HG03460 (cell line): ENCODE results near the gene TMEM19.

Experiments used
- ATAC-seq: cut with Tn5 transposase; IDR thresholded peaks from one replicate; pipeline ENCODE4 v1.9.1; 2021; ENCODE audit not compliant: unreplicated experiment

The TMEM19 gene

DNA sequence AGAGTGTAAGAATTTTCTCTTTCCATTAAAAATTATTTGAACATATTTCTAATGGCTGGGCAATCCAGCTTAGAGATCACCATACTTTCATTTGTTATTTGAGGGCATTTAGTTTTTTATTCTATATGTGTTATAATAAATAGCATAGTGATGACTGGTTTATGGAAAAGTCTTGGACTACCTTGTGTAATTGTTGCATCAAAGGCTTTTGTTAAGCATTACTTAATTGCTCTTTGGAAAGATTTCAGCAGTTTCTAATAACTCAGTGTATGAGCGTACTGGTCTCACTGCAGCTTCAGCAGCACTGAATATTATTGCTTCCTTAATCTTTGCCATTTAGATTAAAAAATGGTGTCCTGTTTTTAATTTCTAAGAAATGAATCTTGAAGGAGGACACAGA lies 22.8 kb downstream of the TMEM19 start:
- ATAC-seq, result no peak

DNA sequence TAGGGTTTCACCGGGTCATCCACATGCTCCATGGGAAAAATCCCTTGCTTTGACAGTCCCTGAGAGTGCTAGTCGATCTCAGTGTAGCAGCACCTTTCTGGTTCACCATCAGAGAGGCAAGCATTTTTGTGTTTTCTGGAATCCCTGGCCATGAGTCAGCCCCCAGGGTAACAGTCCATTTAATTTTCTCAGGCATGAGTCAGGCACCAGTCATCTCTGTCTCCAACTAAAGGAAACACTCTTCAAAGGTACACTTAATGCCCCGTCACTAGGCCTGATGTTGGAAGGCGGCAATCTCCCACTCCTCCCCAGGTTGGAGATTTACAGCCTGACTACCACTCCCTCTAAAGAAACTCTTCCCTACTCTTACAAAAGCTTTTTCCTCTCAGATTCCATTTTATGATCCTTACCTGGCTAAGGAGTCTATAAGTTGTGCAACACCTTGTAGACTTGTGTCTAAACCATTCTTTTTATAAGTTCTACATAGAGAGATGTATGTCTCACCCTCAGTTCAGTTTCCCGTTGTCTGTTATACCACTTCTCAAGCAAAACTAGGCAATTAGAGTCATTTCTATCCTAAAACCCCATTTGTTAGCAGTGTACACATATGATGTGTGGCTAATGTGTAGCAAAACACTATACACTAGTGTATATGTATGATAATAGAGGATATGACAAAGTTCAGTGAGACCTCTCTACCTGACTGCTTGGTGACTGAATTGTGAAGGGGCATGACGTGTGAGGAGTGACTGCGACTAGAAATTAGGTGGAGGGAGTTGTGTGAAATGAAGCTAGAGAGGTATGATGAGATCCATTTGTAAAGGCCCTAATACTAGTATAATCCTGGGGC lies 24.6 kb downstream of the TMEM19 start:
- ATAC-seq, result no peak

DNA sequence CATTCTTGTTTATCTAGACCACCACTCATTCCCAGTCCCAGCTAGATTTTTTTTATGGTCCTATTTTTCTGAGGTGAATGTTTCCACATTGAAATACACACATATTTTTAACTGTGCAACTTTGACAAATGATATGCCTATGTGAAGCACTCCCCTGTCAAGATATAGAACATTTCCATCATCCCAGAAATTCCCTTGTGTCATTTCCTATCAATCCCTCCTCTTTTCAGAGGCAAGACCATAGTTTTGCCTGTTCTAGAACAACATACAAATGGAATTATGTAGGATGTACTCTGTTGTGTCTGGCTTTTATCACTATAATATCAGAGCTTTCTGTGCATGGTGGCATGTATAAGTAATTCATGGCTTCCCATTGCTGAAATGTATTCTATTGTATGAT lies 32.7 kb downstream of the TMEM19 start:
- ATAC-seq, result no peak

DNA sequence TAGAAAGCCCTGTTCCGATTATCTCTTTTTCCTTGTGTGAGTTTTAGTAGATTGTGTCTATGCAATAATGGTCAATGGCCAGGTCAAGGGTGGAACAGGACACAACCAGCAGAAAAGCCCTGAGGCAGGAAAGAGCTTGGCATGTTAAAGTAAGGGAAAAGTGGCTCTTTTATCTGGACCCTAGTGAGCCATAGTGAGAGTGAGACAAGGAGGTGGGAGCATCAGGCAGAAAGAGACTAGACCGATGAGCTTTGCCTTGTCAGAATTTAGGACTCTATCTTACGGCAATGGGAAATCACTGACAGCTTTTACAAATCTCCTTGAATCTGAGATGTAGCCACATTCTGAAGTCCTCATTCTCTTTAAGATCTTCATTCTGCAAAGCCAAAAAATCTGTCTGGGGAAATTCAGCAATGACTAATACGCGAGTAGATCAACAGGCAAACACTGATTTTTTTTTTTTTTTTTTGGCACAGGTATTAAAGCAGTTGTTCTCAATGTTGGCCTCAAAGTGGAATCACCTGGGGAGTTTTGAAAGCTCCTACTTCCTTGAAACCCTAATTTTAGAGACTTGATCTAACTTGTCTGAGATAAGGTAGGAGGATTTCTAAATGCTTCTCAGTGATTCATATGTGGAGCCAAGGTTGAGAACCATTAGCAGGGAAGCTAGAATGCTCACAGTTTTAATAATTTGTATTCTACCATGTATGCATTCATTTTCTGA lies 33.9 kb downstream of the TMEM19 start:
- ATAC-seq, result no peak

DNA sequence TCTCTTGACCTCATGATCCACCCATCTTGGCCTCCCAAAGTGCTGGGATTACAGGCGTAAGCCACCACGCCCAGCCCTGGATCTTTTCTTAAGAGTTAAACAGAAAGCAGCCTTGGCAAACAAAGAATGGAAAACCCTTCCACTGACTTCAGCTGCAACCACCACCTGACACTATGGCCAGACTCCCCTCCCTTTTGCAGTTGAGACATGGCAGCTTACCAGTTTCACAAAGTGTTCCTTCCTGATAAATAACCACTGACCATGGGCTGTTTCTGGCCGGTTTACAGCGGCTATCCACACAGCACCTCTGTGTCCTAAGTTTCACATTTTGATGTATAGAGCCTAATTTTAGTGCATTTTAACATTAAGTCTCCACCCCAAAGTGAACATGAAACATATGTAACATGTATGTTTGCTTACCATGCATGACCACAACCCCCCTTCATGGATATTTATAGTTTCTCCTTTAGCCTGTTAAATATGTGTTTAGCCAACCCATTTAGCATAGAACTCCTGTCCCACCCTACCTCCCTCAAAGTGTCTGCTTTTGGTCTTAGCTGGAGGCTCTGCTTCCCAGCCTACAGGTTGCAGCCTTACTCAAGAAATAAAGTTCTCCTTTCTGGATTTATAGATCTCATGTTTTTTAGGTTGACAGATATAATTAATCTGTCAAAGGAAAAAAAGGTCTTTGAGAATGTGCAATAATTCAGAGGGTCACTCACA lies 36.1 kb downstream of the TMEM19 start:
- no peak for ATAC-seq

DNA sequence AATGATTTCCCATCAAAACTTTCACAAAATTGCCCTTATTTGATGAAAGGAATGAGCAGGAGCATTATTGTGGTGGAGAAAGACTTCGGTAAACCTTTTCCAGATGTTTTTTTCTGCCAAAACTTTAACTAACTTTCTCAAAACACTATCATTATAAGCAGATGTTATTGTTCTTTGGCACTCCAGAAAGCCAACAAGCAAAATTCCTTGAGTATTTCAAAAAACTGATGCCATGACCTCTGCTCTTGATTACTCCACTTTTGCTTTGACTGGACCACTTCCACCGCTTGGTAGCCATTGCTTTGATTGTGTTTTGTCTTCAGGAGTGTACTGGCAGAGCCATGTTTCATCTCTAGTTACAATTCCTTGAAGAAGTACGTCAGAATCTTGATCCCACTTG lies 39.1 kb downstream of the TMEM19 start:
- no peak for ATAC-seq

DNA sequence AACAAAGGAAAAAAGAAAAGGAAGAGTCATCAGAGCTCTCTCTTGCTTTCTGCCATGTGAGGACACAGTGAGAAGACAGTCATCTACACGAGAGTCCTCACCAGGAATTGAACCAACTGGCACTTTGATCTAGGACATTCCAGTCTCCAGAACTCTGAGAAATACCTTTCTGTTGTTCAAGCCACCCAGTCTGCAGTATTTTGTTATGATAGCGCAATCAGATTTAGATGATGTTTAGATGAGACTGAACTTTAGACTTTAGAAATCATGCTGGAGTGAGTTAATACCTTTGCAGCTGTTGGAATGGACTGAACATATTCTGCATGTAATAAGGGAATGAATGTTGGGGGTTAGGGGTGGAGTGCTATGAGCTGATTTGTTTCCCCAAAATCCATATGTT lies 40.7 kb downstream of the TMEM19 start:
- ATAC-seq, result no peak

DNA sequence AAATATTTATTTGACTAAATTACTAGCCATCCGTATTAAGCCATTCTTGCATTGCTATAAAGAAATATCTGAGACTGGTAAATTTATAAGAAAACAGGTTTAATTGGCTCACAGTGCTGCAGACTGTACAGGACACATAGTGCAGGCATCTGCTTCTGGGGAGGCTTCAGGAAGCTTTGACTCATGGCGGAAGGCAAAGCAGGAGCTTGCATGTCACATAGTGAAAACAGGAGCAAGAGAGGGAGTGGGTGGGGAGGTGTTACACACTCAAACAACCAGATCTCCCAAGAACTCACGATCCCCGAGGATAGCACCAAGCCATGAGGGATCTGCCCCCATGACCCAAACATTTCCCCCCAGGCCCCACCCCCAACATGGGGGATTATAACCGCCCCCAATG lies 42.1 kb downstream of the TMEM19 start:
- ATAC-seq, result no peak

DNA sequence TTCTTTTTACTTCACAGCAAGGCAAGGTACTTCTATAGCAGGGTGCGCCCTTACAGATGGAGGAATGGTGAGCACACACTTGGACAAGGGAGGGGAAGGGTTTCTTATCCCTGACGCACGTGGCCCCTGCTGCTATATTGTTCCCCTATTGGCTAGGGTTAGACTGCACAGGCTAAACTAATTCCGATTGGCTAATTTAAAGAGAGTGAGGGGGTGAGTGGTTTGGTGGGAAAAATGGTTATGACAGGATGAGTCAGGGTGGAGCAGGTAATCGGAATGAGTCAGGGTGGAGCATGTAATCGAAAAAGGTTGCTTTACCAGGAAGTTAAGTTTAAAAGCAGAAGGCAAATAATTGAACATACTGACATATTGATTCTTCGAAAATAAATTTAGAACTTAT lies 45.1 kb downstream of the TMEM19 start:
- no peak for ATAC-seq

DNA sequence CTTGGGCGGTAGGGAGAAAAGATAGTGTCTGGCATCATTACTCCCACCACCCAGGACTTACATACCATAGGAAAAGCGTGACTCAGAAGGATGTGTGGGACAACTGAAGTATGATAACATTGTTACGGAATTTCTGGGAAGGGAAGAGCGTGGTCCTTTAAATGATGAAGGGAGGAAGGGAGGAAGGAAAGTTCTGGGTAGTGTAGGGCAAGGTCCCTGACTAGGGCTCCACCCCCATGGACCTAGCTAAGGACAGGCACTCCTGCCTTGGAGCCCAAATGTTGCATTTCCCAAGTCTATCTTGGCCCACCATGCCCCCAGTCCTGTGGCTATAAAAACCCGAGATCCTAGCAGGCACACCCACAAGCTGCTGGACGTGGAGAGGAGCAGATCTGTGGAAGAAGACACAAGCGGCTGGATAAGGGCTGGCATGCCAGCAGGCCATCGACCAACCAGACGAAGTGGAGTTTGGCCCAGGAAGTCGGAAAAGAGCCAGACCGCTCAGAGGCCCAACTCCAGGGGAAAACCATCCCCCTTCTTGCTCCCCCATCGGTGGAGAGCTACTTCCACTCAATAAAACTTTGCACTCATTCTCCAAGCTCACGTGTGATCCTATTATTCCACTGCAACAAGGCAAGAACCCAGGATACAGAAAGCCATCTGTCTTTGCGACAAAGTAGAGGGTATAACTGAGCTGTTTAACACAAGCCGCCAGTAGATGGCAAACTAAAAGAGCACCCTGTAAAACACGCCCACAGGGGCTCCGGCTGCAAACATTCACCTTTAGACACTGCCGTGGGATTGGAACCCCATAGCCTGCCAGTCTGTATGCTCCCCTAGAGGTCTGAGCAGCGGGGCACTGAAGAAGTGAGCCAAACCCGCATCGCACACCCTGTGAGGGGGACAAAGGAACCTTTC lies 45.8 kb downstream of the TMEM19 start:
- ATAC-seq, result no peak

DNA sequence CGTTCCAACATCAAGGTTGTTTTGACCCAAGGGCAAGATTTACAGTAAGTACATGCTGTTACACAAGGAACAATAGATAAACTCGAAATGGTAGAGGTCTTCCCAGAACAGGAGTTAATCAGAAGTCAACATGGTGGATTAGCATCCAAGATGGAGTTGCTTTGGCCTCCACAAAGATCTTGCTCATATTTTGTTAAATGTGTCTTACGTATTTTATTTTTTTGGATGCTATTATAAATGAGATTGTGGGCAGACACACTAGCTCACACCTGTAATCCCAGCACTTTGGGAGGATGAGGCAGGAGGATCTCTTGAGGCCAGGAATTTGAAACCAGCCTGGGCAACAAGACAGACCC lies 46.5 kb downstream of the TMEM19 start:
- no peak for ATAC-seq

DNA sequence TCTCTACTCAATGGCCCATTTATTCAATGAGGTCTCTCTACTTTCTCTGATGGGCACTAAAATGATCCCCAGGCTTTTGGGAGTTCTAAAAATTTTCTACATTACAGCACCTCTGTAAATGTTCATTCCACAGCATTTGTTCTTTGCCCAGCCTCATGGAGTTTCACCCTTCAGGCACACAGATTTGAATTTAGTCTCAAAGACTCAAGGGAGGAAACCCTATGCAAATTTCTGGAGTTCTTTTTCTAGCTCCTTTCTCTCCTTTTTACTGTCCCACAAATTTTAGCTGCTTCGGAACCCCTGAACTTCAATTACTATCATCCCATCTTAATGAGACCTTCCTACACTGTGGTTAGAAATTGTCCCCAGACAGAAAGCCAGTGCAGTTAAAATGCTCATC lies 51.3 kb downstream of the TMEM19 start:
- no peak for ATAC-seq

DNA sequence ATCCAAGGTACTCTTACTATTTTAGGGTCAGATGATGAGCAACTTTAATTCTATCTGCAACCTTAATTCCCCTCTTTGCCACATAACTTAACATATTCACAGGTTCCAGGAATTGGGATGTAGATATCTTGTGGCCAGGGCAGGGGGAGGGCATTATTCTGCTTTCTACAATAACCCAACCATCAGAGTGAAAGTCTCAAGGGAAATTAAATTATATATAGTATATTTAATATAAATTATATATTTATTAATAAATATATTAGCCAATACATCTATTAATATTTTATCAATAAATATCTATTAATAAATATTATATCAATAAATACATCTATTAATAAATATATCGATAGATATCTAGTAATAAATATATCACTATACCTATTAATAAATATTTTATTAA lies 57.1 kb downstream of the TMEM19 start:
- no peak for ATAC-seq

DNA sequence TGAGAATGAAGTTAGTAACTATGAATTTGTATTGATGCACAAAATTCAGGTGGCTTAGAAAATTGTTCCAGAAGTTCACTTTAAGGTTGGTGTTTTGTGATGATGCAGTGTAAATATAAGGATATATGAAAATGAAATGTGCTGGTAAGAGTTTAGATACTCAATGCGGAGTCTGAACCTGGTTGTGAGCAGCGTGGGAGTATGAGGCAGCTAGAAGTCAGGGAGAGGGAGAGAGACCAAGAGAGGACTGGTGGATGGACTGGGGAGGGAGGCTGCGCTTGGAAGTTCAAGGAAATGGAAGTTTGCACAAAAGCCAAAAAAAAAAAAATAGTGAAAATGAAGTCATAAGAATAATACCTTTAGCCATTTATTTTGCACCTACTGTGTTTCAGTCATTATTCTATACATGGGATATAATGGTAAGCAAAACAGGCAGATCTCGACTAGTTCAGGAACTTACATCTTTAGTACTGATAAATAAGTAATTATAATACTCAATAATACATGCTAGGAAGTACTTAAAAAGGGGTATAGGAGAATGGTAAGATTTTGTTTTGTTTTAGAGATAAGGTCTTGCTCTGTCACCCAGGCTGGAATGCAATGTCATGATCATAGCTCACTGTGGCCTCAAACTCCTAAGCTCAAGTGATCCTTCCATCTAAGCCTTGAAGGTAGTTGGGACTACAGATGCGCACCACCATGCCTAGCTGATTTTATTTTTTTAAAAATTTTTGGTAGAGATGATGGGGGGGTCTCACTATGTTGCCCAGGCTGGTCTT lies 58.8 kb downstream of the TMEM19 start:
- no peak for ATAC-seq

DNA sequence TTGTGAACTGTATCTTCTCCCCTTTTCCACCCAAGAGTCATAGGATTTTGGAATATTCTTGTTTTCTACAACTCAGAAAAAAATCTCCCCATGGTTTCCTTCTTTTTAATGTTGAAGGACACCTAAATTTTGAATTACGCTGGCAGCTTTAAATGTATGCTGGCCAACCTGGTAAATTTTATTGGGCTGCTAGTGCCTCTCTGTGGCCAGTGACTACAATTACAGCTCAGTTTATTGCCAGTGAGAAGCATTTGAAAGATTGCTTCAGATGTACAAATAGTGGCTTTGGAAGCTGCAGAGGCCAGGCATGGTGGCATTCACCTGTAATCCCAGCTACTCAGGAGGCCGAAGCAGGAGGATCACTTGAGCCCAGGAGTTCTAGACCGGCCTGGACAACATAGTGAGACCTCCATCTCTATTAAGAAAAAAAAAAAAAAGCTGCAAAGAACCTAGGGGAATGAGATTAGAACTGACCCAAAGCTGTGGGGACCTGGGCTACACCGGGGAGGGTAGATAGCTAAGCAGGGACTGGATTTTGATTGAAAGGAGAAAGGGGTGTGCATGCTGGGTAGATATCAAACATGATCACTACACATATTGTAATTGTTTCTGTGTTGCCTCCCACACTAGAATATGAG lies 61.2 kb downstream of the TMEM19 start:
- peak; percentile 90 for ATAC-seq

DNA sequence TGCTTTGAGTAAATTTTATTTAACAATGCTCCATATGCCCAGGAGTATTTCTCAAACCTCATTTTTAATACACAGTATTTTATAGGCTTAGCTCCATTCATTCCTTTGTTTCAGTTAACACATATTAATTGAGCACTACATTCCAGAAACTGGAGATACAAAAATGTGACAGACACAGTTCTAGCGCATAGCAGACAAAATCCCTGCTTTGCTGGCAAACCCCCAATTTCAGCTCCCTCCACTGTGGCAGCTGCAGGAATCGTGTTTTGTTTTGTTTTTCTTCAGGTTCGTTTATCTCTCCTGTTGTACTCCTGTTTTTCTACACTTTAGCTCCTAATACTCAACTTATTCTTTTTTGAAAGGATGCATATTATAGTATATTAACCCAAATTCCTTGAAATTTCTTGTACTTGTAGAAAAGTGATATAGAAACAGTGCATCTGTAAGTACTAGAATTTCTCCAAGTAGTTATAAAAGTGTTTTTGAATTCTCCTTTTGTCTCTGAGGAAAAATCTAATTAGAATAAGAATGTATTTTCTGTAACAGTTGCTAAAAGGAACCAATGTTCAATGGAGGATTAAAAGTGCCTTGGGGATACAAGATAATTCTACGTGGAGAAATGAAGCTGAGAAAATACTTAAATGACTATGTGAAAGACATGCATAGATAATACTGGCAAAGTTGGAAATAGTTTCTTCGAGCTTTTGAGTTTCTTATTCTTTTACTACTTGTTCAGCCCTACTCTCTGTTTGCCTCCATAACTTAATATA lies 62.4 kb downstream of the TMEM19 start:
- no peak for ATAC-seq

DNA sequence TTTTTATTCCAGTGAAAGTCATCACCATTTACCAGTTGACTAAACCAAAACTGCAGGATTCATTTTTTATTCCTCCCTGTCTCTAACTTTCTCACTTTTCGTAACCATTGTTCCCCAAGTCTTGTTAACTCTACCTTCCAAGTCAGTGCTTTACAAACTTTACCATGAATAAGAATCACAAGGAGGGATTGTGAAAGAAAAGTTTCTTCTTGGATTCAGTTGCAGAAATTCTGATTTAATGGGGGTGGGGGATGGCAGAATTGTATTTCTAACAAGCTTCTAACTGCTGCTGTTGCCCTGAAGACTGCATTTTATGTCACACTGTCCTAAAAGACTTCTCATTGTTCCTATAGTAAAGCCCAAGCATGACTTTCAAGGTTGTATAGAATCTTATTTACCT lies 63.8 kb downstream of the TMEM19 start:
- ATAC-seq, result no peak

DNA sequence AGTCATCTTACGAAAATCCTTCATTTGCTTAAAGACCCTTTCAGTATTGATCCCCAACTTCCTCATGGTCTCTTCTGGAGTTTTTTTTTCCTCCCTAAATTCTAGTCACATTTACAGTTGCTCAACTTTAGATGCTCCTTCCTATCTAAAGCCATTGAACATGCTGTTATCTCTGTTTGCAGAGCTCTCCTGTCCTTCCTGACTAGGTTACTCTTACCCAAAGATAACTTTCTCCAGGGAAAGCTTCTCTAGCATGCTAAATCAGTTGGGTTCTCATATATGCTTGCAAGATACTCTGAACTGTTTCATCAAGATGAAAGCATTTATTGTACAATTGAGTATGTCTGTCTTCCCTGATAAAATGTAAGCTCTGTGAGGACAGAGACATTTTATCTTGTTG lies 67.0 kb downstream of the TMEM19 start:
- ATAC-seq, result no peak
